Activated CD4-positive, CD25-positive, alpha-beta regulatory T cell (primary cell): ENCODE results near the gene TAP1.
"Not testable (repeated sequence)": the region's sequence is repeated elsewhere in the genome, so short reads cannot be mapped to it uniquely, and the experiment has no call there.

Experiments used
- DNase-seq, 4 experiments: peaks; one replicate each; lab custom pipeline; 2025; lab: John Stamatoyannopoulos, UW

Gene TAP1

DNA sequence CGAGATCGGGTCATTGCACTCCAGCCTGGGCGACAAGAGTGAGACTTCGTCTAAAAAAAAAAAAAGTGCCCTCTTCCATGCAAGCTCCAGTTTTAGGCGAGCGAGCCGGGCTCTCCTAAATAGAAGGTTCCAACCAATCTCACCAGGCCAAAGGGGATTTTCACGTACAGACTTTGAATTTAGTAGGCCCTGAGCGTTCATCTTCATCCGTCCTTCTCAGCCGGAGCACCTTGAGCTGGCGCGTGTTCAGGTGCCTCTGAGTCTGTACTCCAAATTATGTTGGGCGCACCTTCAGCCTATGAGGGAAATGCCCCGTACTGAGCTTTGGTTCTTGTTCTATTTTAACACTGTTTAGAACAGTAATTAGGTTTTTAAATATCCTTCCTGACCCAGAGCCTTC, 14.1 kb downstream of the TAP1 start:
- no peak for DNase-seq

DNA sequence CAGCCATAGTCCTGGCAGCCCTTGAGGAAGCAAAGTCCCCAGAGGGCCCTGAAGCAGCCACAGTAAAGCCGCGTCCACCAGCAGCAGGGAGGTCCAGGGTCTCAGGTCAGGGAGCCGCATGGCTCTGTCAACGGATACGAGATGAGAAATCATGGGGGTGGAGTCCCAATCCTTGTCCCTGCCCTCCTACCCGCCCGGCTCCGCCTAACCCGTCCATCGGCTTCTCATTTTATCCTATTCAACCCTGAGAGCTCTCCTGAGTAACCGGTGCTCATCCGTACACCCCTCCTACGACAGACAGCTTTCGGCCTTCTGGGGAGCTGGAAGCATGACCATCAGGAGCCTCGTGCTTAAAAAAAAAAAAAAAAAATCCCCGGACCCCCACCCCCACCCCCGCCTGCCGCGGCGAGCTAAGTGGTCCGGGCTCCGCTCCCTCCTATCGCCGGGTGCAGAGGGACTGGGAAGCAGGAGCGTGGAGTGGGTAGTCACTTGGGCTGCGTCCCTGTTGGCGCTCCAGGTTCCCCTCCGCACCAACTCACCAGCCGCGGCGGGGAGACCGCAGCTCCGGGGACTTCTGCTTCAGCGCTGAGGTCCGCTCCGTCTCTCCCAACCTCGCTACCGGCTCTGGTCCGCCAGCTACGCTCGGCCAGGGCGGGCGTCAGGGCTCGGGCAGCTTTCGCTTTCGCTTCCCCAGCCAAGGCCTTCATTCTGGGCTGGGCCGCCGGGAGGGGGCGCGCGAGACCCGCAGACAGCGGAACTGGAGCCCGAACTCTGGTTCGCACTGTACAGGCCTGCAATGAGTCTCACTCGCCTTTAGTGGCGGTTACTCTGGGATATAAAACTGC, 15.2 kb downstream of the TAP1 start, which contains the start of gene TAP2:
TAP2 (minus strand) TSS at position 626 of the 845 bp plus-strand sequence; CDS start at position 120, 506 bp downstream.
- peak; percentile 97 to 98 (median 98) for DNase-seq

DNA sequence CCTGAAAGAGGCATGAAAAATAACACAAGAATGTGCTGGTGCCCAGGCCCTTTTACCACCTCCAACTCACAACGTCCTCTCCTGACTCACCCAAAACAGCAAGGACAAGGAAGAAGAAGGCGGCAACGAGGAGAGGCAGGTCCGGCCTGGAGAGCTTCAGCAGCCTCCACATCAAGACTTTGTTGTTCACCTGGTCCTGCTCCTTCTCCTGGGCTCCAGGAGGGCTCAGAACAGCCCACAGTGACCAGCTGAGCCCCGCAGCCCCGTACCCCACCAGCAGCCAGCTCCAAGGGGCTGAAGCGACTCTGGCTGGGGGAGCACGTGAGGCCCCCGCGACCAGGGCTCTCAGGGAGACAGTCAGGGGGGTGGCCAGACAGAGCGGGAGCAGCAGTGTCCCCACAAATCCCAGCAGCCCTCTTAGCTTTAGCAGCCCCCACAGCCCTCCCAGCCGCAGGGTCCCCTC, 15.8 kb downstream of the TAP1 start:
- no peak for DNase-seq

DNA sequence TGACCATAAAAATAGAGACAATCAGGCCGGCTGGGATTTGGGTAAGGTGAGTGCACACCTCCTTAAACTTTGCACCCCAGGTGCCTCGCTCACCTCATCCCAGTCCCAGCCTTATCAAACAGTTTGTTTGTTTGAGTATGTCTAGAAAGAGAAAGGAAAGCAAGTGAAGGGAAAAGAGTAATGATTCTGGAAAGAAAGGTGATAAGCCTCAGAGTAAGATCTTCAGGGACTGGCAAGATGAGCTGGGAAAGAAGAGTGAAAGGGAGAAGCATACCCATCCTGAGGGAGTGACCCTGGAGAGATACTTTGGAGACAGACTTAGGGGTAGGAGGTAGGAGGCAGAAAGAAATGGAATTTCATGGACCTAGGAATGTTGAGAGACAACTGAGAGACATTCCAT, 16.6 kb downstream of the TAP1 start:
- DNase-seq, result no peak

GRCh38 chr6:32835167-32835893, 18.2 kb downstream of the TAP1 start:
- DNase-seq, result no peak

DNA sequence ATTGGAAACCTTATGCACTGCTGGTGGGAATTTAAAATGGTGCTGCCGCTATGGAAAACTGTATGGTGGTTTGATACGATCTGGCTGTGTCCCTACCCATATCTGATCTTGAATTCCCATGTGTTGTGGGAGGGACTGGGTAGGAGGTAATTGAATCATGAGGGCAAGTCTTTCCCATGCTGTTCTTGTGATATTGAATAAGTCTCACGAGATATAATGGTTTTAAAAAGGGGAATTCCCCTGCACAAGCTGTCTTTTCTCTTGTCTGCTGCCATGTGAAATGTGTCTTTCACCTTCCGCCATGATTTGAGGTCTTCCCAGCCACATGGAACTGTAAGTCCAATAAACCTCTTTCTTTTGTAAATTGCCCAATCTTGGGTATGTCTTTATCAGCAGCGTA, 19.8 kb downstream of the TAP1 start:
- DNase-seq, result no peak

GRCh38 chr6:32832535-32832934, 21.0 kb downstream of the TAP1 start:
- DNase-seq, result no peak

GRCh38 chr6:32830936-32831335, 22.6 kb downstream of the TAP1 start:
- DNase-seq, result no peak

GRCh38 chr6:32830017-32830416, 23.5 kb downstream of the TAP1 start:
- DNase-seq, result no peak

- DNase-seq, result no peak
Measured at GRCh38 chr6:32829495-32829894, 24.0 kb downstream of the TAP1 start.

DNA sequence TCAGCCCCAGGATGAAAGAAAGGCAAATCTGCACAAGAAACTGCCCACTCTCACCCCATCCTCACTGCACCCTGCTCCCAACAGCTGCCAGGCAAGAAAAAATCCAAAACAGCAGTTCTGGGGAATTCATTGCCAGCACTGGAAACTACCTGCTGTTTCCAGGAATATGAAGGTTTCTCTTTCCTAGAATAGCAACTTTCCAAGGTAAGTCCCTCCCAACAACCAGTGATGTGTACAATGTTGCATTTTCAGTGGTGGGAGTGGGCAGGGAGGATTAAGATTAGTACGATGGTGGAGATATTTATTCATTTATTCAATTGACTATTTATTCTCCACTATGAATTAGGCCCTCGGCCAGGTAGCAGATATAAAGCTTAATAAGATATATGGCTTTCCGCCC, 26.5 kb downstream of the TAP1 start:
- no peak for DNase-seq

GRCh38 chr6:32825966-32826365, 27.5 kb downstream of the TAP1 start:
- DNase-seq, result no peak

DNA sequence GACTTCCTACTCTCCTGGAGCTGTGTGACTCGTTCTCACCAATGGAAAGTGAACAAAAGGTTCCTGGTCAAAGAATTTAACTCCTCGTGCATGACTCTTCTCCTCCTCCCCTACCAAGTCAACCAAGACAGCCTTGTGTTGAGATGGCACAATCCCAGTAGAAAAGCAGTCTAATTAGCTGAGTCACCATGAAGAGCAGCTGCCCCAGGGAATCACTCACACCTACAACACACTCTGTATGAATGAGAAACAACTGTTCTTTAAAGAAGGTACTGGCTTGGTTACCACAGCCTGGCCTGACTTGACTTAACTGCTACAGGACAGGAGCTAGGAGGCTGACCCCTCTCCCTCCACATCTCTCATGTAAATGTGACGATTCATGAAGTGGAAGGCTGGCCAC, 33.8 kb downstream of the TAP1 start:
- no peak for DNase-seq

GRCh38 chr6:32818867-32819266, 34.6 kb downstream of the TAP1 start:
- DNase-seq, result no peak

DNA sequence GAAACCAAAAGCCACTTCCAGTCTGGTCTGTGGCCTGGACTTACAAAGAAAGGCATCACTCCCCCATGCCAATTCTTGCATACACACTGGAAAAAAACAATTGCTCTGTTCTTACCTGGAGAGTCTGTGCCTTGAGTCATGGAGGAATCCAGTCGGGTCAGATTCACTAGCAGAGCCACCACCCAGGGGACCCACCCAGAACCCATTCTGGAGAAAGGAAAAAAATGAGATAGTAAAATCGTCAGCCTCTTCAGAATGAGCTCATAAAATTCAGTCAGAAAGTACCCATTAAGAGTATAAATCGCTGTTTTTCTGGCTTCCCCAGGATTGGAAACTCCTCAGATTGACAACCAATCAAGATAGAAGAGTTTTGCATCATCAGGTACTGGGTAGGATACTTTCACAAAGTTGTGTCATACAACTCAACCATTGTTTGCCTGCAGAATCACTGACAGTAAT, 36.7 kb downstream of the TAP1 start, which contains the start of gene HLA-DOB:
HLA-DOB (minus strand) TSS at position 257 of the 459 bp plus-strand sequence; CDS start at position 206, 51 bp downstream.
- no peak for DNase-seq

DNA sequence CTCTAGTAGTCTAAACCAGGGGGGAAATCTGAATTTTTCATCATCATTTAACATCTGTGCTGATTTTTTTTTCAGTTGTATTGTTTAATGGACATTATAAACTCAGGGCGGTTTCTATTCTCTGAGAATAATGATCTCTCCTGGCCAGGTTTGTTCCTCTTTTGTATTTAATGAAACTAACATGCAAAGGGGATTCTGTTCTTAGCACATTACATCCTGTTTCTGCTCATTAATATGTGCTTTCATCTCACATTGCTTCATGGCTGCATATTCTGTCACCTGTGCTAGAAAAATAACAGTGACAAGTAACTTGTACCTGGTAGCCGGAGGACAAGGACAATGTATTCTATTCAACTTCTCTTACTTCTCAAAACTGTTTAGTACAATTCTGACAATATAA, 37.5 kb downstream of the TAP1 start:
- DNase-seq, result no peak

DNA sequence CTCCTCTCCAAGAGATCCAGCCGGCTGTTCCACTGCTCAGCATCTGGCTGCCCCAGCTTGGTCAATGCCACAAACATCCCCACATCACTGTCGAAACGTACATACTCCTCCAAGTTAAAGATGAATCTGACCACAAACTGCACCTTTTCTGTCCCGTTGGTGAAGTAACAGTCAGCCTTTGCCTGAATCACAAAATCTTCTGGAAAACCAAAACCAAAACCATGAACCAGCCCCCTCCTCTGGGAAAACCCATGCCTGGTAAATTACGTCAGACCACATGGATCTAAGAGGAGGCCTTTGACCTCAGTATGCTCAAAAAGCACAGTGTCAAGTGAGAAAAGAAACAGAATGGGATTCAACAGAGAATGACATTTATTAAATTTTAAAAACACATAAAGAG, 38.4 kb downstream of the TAP1 start:
- DNase-seq, result no peak

GRCh38 chr6:32814145-32814544, 39.4 kb downstream of the TAP1 start:
- DNase-seq, result no peak

DNA sequence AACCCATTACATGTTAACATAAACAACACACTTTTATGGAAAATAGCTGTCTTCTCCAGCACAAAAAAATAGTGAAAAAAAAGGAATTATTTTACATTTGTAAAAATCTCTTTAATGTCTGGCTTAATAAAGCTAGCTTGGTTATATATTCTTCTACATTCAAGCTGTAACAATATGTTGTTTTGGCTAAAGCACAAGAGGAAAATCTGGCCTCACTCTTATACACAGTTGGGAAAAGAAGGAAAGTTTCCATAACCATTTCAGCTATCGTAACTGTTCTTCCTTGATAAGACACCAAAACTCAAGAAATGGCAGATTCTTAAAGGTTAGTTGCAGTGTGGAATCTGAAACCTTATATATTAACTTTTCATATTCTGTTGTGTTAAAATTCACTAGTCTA, 44.3 kb downstream of the TAP1 start:
- DNase-seq, result no peak

DNA sequence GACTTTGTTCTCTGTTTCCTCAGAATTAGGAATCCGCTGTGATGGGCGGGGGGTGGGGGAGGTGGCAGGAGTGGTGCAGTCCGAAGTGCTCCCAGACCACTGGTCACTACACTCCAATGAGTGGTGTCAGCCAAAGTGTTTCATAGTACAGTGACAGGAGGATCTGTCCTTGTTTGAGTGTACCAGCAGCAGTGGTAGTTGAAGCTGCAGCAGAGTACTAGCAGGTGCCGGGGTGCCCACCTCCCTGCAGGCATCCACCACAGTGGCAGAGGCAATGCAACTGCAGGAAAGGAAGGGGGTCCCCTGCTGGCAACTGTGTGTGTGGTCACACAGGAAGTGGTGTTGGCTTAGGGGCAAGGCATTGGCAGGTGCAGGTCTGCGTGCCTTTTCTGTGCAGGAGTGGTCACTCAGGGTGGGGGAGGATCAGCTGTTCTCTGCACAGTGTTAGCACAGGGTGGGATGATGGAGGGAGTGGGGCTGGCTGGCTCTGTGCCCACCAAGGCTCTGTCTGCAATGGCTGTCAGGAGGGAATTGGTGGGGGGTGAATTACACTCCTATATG, 46.4 kb downstream of the TAP1 start:
- DNase-seq, result no peak

- DNase-seq, result not testable (repeated sequence)
Measured at GRCh38 chr6:32805404-32805803, 48.1 kb downstream of the TAP1 start.

DNA sequence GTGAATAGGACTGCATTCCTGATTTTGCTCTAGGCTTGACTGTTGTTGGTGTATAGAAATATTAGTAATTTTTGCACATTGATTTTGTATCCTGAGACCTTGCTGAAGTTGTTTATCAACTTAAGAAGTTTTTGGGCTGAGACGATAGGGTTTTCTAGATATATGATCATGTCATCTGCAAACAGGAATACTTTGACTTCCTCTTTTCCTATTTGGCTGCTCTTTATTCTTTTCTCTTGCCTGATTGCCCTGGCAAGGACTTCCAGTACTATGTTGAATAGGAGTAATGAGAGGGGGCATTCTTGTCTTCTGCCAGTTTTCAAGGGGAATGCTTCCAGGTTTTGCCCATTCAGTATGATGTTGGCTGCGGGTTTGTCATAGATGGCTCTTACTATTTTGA, 50.1 kb downstream of the TAP1 start:
- DNase-seq, result no peak

- DNase-seq, result no peak
Measured at GRCh38 chr6:32799740-32800139, 53.8 kb downstream of the TAP1 start.
